A549 (cell line): Measurements from ENCODE around the gene SYT6.

Source experiments
- MAZ ChIP-seq: fragments of 150-350 bp; IDR thresholded peaks from 2 replicates; pipeline ENCODE4 v1.6.1; 2014; ENCODE audit warnings: antibody characterized with exemption, low read depth, low read length, borderline replicate concordance
- RCOR1 ChIP-seq: fragments of 150-350 bp; IDR thresholded peaks from 2 replicates; pipeline ENCODE4 v1.6.1; 2014; ENCODE audit warnings: antibody characterized with exemption, low read length, low read depth
- TF ChIP-seq, protein P1 (sequence below): fragments of >200 bp; sonication (Bioruptor Twin); formaldehyde crosslinking; IDR thresholded peaks from 3 replicates; pipeline ENCODE4 v1.5.1; 2016

DNA sequence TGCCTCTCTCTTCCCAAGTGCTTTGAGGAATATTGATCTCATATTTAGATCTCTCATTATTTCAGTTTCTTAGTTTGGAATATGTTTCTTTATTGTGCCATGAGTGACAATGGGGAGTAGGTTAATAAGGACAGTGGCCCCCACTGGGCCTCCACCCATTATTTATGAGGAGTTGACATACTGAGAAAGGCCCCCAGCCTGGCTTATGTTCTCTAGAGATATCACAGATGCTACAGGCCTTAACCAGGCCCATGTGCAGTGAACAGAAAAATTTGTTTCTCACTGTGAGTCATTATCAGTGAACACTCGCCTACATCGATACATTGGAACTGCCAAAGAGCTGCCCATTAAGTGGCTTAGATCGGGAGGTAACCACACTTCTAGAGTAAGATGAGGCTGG lies 35.7 kb upstream of the SYT6 start:
- TF ChIP-seq, protein P1, sequence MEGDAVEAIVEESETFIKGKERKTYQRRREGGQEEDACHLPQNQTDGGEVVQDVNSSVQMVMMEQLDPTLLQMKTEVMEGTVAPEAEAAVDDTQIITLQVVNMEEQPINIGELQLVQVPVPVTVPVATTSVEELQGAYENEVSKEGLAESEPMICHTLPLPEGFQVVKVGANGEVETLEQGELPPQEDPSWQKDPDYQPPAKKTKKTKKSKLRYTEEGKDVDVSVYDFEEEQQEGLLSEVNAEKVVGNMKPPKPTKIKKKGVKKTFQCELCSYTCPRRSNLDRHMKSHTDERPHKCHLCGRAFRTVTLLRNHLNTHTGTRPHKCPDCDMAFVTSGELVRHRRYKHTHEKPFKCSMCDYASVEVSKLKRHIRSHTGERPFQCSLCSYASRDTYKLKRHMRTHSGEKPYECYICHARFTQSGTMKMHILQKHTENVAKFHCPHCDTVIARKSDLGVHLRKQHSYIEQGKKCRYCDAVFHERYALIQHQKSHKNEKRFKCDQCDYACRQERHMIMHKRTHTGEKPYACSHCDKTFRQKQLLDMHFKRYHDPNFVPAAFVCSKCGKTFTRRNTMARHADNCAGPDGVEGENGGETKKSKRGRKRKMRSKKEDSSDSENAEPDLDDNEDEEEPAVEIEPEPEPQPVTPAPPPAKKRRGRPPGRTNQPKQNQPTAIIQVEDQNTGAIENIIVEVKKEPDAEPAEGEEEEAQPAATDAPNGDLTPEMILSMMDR, result no peak
- TF ChIP-seq RCOR1, result no peak
- TF ChIP-seq MAZ, result no peak
